BJ (cell line): ENCODE measurements around the gene RYR1. TPM values are rescaled to one million over a fixed set of nuclear protein-coding genes. Genes with fewer than 3 reads are reported as not detected.
A peak's percentile ranks its signal among the peaks of the same experiment; 100 is the strongest.

Experiments
- CTCF ChIA-PET: fragments of 350-600 bp; formaldehyde crosslinking; extraction: SDS; loops from one replicate; lab custom pipeline; 2021; ENCODE audit warnings: antibody characterized with exemption, inconsistent platforms; lab: Yijun Ruan, JAX
- POLR2A ChIA-PET: fragments of 300-600 bp; sonication (Branson Sonifier 250); formaldehyde crosslinking; extraction: SDS; loops from one replicate; lab custom pipeline; 2021; ENCODE audit warnings: antibody characterized with exemption; lab: Charles Lee
- DNase-seq: peaks from one replicate; pipeline ENCODE4 v3.0.0-alpha.2; 2011; ENCODE audit warnings: low read depth
- H3K27me3 ChIP-seq: 2 replicates; pipeline ENCODE4 v1.6.0; 2011; ENCODE audit warnings: low read length; ENCODE audit not compliant: control insufficient read depth, insufficient read depth
- H3K36me3 ChIP-seq: 2 replicates; pipeline ENCODE4 v1.5.1; 2011; ENCODE audit warnings: low read length; ENCODE audit not compliant: control insufficient read depth, insufficient read depth
- H3K4me3 ChIP-seq: 2 replicates; pipeline ENCODE4 v1.5.1; 2011; ENCODE audit warnings: low read depth, mild to moderate bottlenecking, control low read depth, low read length
- CTCF ChIP-seq: IDR thresholded peaks from 2 replicates; pipeline ENCODE4 v1.5.1; 2011; ENCODE audit warnings: low read depth, mild to moderate bottlenecking, control low read depth, inconsistent platforms, low read length, moderate library complexity; ENCODE audit not compliant: insufficient read depth
- polyA minus RNA-seq: library from RNA; depleted of rRNA, polyadenylated mRNA; stranded (reverse); fragments of >200 nt; gene quantifications from 2 replicates; pipeline ENCODE4 v1.2.3, GENCODE V29; 2011; rRNA and poly(A)+ RNA removed
- polyA plus RNA-seq: library from polyadenylated mRNA; depleted of rRNA; stranded (reverse); fragments of >200 nt; gene quantifications from 2 replicates; pipeline ENCODE4 v1.2.3, GENCODE V29; 2011; rRNA removed

The RYR1 gene
- polyA plus RNA-seq (under 0.01 and 0.04 TPM in 2 replicates), polyA minus RNA-seq (under 0.01 TPM in 1 of 2 replicates, not detected in the other)

- no peak for DNase-seq
- no peak for TF ChIP-seq CTCF
- Histone ChIP-seq H3K36me3 (no peaks in the 10 kb centered on the region), H3K4me3 (no peak within 1 kb of the TSS), H3K27me3 (peaks cover 3% of the 10 kb centered on the region; the same call in 1 of the 2 replicates)
- POLR2A ChIA-PET: no interaction called here
- CTCF ChIA-PET: no interaction called here
Observed at GRCh38 chr19:38433268-38433733, at the start of gene RYR1. Gene RYR1 (plus strand): TSS chr19:38433691. CDS start chr19:38433830, 139 bp downstream.

- Histone ChIP-seq H3K36me3 (peaks cover 46% of the 10 kb centered on the region), H3K27me3 (no peaks in the 10 kb centered on the region), H3K4me3 (no peak overlapping the region)
- CTCF ChIA-PET: interaction anchor here (0.8 to 2.0 kb wide), 4 partner anchors 8 to 150 kb away, joined by 3 to 8 read pairs (median 3); no protein-coding TSS in a partner anchor
- POLR2A ChIA-PET: interaction anchor here (0.6 kb wide), 1 partner anchor 408 kb away, joined by 3 read pairs; no protein-coding TSS in a partner anchor
- TF ChIP-seq CTCF: no peak
- DNase-seq: no peak
Observed at GRCh38 chr19:38383743-38384142, 49.7 kb upstream of the RYR1 start.

- TF ChIP-seq CTCF: peak; percentile 51
- H3K36me3 ChIP-seq: peaks cover 41% of the 10 kb centered on the region
- H3K4me3 ChIP-seq: no peak overlapping the region
- no peak for DNase-seq
- ChIA-PET POLR2A (no interaction called here), CTCF (interaction anchor here (0.8 to 2.0 kb wide), 4 partner anchors 8 to 150 kb away, joined by 3 to 8 read pairs (median 5); no protein-coding TSS in a partner anchor)
- H3K27me3 ChIP-seq: no peaks in the 10 kb centered on the region
Observed at GRCh38 chr19:38384209-38385027, 49.1 kb upstream of the RYR1 start.

GRCh38 chr19:38385057-38385803 lies 48.3 kb upstream of the RYR1 start:
- CTCF ChIA-PET: interaction anchor here (0.9 to 2.0 kb wide), 3 partner anchors 9 to 151 kb away, joined by 3 to 8 read pairs (median 7); partner anchors contain the start of gene FAM98C
- peaks cover 39% of the 10 kb centered on the region for H3K36me3 ChIP-seq
- H3K4me3 ChIP-seq: no peak overlapping the region
- H3K27me3 ChIP-seq: no peaks in the 10 kb centered on the region
- no peak for TF ChIP-seq CTCF
- DNase-seq: no peak
- POLR2A ChIA-PET: interaction anchor here (0.5 kb wide), 1 partner anchor 10 kb away, joined by 3 read pairs; no protein-coding TSS in a partner anchor
